ENCODE results near the gene CARD19. TPM values are rescaled to one million over a fixed set of nuclear protein-coding genes. Genes with fewer than 3 reads are reported as not detected.

The CARD19 gene
- total RNA-seq, 1 experiment from 2014 or later, result 92.5 TPM

GRCh38 chr9:93161786-93162562 is 66.0 kb downstream of the CARD19 start:
- in situ Hi-C loops (cut with HindIII; ENCODE audit: low pct_unique_long_range_greater_than_20kb, low sequenced_read_pairs), result no loop called here
- no peak for DNase-seq (ENCODE audit: low read depth)

Other genes with a start within 250 kb of the CARD19 start
- 2.2 and 5.2 TPM in 2 replicates for gene ZNF484, start 218.2 kb upstream of the CARD19 start, total RNA-seq (2014; rRNA removed; shearing (Covaris generic); ENCODE audit: low replicate concordance)
- 0.96 TPM in 1 of 2 replicates, not detected in the other for gene FGD3, start 148.7 kb upstream of the CARD19 start, total RNA-seq (2014; rRNA removed; shearing (Covaris generic); ENCODE audit: low replicate concordance)
- gene SUSD3, start 37.5 kb upstream of the CARD19 start, total RNA-seq (2014; rRNA removed; shearing (Covaris generic); ENCODE audit: low replicate concordance), result not detected in 2 replicates
- 53.5 and 59.9 TPM in 2 replicates for gene NINJ1, start 38.0 kb downstream of the CARD19 start, total RNA-seq (2014; rRNA removed; shearing (Covaris generic); ENCODE audit: low replicate concordance)
- gene WNK2, start 87.9 kb downstream of the CARD19 start, total RNA-seq (2014; rRNA removed; shearing (Covaris generic); ENCODE audit: low replicate concordance), result 0.14 TPM in 1 of 2 replicates, not detected in the other

Data from Caki2 (cell line).